NCI-H82 (cell line): Measurements from ENCODE around the gene MAZ.

Source experiments
- DNase-seq: peaks from one replicate; lab custom pipeline; 2025; lab: John Stamatoyannopoulos, UW

Gene MAZ

GRCh38 chr16:29809850-29810698 lies 3.7 kb downstream of the MAZ start:
- peak; percentile 61 for DNase-seq

- DNase-seq, result peak; percentile 62
Measured at GRCh38 chr16:29810699-29811169, 4.4 kb downstream of the MAZ start.

- DNase-seq, result peak; percentile 95
Measured at GRCh38 chr16:29811170-29811895, 5.0 kb downstream of the MAZ start.

- DNase-seq, result peak; percentile 89
Measured at GRCh38 chr16:29811896-29812665, 5.8 kb downstream of the MAZ start, which contains the start of gene PRRT2. Gene PRRT2 (plus strand): TSS chr16:29812193. CDS start chr16:29813055, 862 bp downstream.

GRCh38 chr16:29812754-29813643 lies 6.7 kb downstream of the MAZ start:
- no peak for DNase-seq

GRCh38 chr16:29813644-29814562 lies 7.6 kb downstream of the MAZ start:
- peak; percentile 43 for DNase-seq

GRCh38 chr16:29814592-29814991 lies 8.3 kb downstream of the MAZ start:
- DNase-seq, result peak; percentile 43

- peak; percentile 73 for DNase-seq
Measured at GRCh38 chr16:29815032-29815721, 8.8 kb downstream of the MAZ start.

GRCh38 chr16:29815793-29816693 lies 9.7 kb downstream of the MAZ start, which contains the start of gene PAGR1:
Gene PAGR1 (plus strand): TSS chr16:29816152. CDS start chr16:29816526, 374 bp downstream.
- peak; percentile 98 for DNase-seq

- DNase-seq, result peak; percentile 65
Measured at GRCh38 chr16:29816694-29817441, 10.5 kb downstream of the MAZ start.

- no peak for DNase-seq
Measured at GRCh38 chr16:29818082-29818481, 11.8 kb downstream of the MAZ start.

GRCh38 chr16:29819506-29819905 lies 13.2 kb downstream of the MAZ start:
- peak; percentile 38 for DNase-seq

- DNase-seq, result peak; percentile 78
Measured at GRCh38 chr16:29820271-29820701, 14.0 kb downstream of the MAZ start, which contains the start of gene MVP. Gene MVP (plus strand): TSS chr16:29820462. CDS start chr16:29830550, 10,088 bp downstream.

- no peak for DNase-seq
Measured at GRCh38 chr16:29820730-29821642, 14.7 kb downstream of the MAZ start.

- no peak for DNase-seq
Measured at GRCh38 chr16:29821643-29822115, 15.3 kb downstream of the MAZ start.

- no peak for DNase-seq
Measured at GRCh38 chr16:29824589-29825144, 18.3 kb downstream of the MAZ start.
